GM18499 (cell line): ENCODE data around the gene RBMS1.

Experiments
- ATAC-seq: cut with Tn5 transposase; IDR thresholded peaks from one replicate; pipeline ENCODE4 v1.9.1; 2021; ENCODE audit warnings: moderate number of reproducible peaks; ENCODE audit not compliant: insufficient read depth, unreplicated experiment

RBMS1 gene

GRCh38 chr2:160389875-160390274, 103.7 kb downstream of the RBMS1 start:
- ATAC-seq = no peak

- ATAC-seq = no peak
These were observed 104.9 kb downstream of the RBMS1 start for GRCh38 chr2:160388464-160389263.

GRCh38 chr2:160387558-160388262, 105.9 kb downstream of the RBMS1 start:
- no peak for ATAC-seq

GRCh38 chr2:160384791-160385190, 108.8 kb downstream of the RBMS1 start:
- ATAC-seq = no peak

GRCh38 chr2:160381425-160381951, 112.1 kb downstream of the RBMS1 start:
- ATAC-seq = no peak

- no peak for ATAC-seq
These were observed 113.0 kb downstream of the RBMS1 start for GRCh38 chr2:160380611-160381010.

GRCh38 chr2:160380000-160380570, 113.5 kb downstream of the RBMS1 start:
- no peak for ATAC-seq

GRCh38 chr2:160379399-160379798, 114.2 kb downstream of the RBMS1 start:
- ATAC-seq = no peak

GRCh38 chr2:160377204-160377995, 116.2 kb downstream of the RBMS1 start:
- ATAC-seq = no peak

- ATAC-seq = no peak
These were observed 117.0 kb downstream of the RBMS1 start for GRCh38 chr2:160376576-160376975.

- ATAC-seq = no peak
These were observed 117.7 kb downstream of the RBMS1 start for GRCh38 chr2:160375802-160376469.

GRCh38 chr2:160375037-160375436, 118.6 kb downstream of the RBMS1 start:
- ATAC-seq = no peak

GRCh38 chr2:160373666-160374065, 119.9 kb downstream of the RBMS1 start:
- ATAC-seq = no peak

- no peak for ATAC-seq
These were observed 120.3 kb downstream of the RBMS1 start for GRCh38 chr2:160373263-160373662.

GRCh38 chr2:160372585-160372984, 121.0 kb downstream of the RBMS1 start:
- ATAC-seq = no peak

GRCh38 chr2:160372010-160372356, 121.6 kb downstream of the RBMS1 start:
- no peak for ATAC-seq

- ATAC-seq = no peak
These were observed 122.2 kb downstream of the RBMS1 start for GRCh38 chr2:160371251-160372009.

GRCh38 chr2:160368988-160369930, 124.3 kb downstream of the RBMS1 start:
- no peak for ATAC-seq
